K562 (cell line): ENCODE measurements around the gene FPGS. TPM values are rescaled to one million over a fixed set of nuclear protein-coding genes. Genes with fewer than 3 reads are reported as not detected.

Experiments
- ARID4B ChIP-seq: sonication (generic); formaldehyde crosslinking; IDR thresholded peaks from 2 replicates; pipeline ENCODE4 v1.8.0; 2022; ENCODE audit warnings: mild to moderate bottlenecking, missing genetic modification reagents
- BDP1 ChIP-seq: IDR thresholded peaks from 3 replicates; pipeline ENCODE4 v1.6.1; 2011; ENCODE audit not compliant: insufficient read length, insufficient read depth
- CBFA2T3 ChIP-seq: fragments of 450-650 bp; IDR thresholded peaks from 2 replicates; pipeline ENCODE4 v1.6.1; 2017
- FOS ChIP-seq: IDR thresholded peaks from 3 replicates; pipeline ENCODE4 v1.6.1; 2011; ENCODE audit not compliant: insufficient read length; ENCODE audit errors: extremely low read depth
- FOXJ2 ChIP-seq: fragments of 200-800 bp; sonication (Bioruptor generic); IDR thresholded peaks from 2 replicates; pipeline ENCODE4 v1.6.1; 2016; ENCODE audit warnings: missing genetic modification characterization, missing compliant biosample characterization
- GATAD2A ChIP-seq: fragments of 450-650 bp; IDR thresholded peaks from 2 replicates; pipeline ENCODE4 v1.6.1; 2017
- KAT8 ChIP-seq: fragments of 450-650 bp; IDR thresholded peaks from 2 replicates; pipeline ENCODE4 v1.6.1; 2016; ENCODE audit warnings: low read depth, mild to moderate bottlenecking
- KLF16 ChIP-seq: IDR thresholded peaks from 2 replicates; pipeline ENCODE4 v1.6.1; 2016; ENCODE audit warnings: antibody characterized with exemption
- NCOR1 ChIP-seq: fragments of 450-650 bp; IDR thresholded peaks from 2 replicates; pipeline ENCODE4 v1.6.1; 2016; ENCODE audit warnings: mild to moderate bottlenecking, moderate library complexity
- NFE2L1 ChIP-seq: fragments of 450-650 bp; IDR thresholded peaks from 2 replicates; pipeline ENCODE4 v1.6.1; 2016; ENCODE audit warnings: missing genetic modification characterization, low read depth, mild to moderate bottlenecking, missing compliant biosample characterization, moderate library complexity, borderline replicate concordance
- NFIC ChIP-seq: fragments of 450-650 bp; IDR thresholded peaks from 2 replicates; pipeline ENCODE4 v1.6.1; 2017; ENCODE audit warnings: mild to moderate bottlenecking, inconsistent platforms
- TCF7 ChIP-seq: sonication (generic); IDR thresholded peaks from 2 replicates; pipeline ENCODE4 v1.6.1; 2016; ENCODE audit warnings: antibody characterized with exemption, borderline replicate concordance
- U2AF1 ChIP-seq: fragments of 200-400 bp; formaldehyde crosslinking; optimal IDR thresholded peaks from 2 replicates; pipeline ENCODE3; 2017; ENCODE audit warnings: mild to moderate bottlenecking, low read depth, low read length, moderate library complexity
- U2AF2 ChIP-seq: fragments of 200-400 bp; formaldehyde crosslinking; optimal IDR thresholded peaks from 2 replicates; pipeline ENCODE3; 2017; ENCODE audit warnings: low read depth, mild to moderate bottlenecking, low read length
- ZC3H11A ChIP-seq: IDR thresholded peaks from 2 replicates; pipeline ENCODE4 v1.6.1; 2012; ENCODE audit warnings: low read depth, low read length, improper control_type of control experiment
- ZNF398 ChIP-seq: fragments of 250-450 bp; sonication (Bioruptor Pico); IDR thresholded peaks from 2 replicates; pipeline ENCODE4 v1.8.0; 2021; ENCODE audit warnings: moderate library complexity, mild to moderate bottlenecking, inconsistent platforms
- ZNF57 ChIP-seq: fragments of 450-650 bp; formaldehyde crosslinking; IDR thresholded peaks from 2 replicates; pipeline ENCODE4 v1.4.0; 2020; ENCODE audit warnings: mild to moderate bottlenecking, moderate library complexity
- ZNF77 ChIP-seq: fragments of 250-450 bp; sonication (Bioruptor Pico); IDR thresholded peaks from 2 replicates; pipeline ENCODE4 v1.5.0; 2020
- polyA plus RNA-seq, 8 experiments: library from polyadenylated mRNA; depleted of rRNA in 4 of 8; stranded (reverse) in 5 of 8; unstranded in 3 of 8; fragments of >200 nt; fragmentation: Nextera tagmentation in 2 of 8; fragmentation: Illumina TruSeq in 1 of 8; extraction: Ambion mirVana in 2 of 8; extraction: Trizol in 1 of 8; gene quantifications; 2 replicates each; pipeline versions ENCODE4 v1.2.1 to v1.2.3, GENCODE V29; 2011 to 2014; ENCODE audit warnings: inconsistent platforms in 1 of 8, missing spikeins in 1 of 8
- total RNA-seq, 7 experiments: library from RNA; depleted of rRNA in 6 of 7; stranded (reverse); fragments of >200 nt in 6 of 7; fragmentation: Illumina TruSeq in 2 of 7; extraction: Trizol in 2 of 7; gene quantifications; 2 replicates each; pipeline versions ENCODE4 v1.2.1 to v1.2.3, GENCODE V29; 2011 to 2021; ENCODE audit warnings: low replicate concordance in 1 of 7
- TF ChIP-seq, protein P1 (sequence below), 2 experiments: fragments of 450-650 bp; IDR thresholded peaks; 2 replicates each; pipeline ENCODE4 v1.6.1; 2016

FPGS gene
- total and polyA plus RNA-seq, 9 of the 15 experiments (the other 6 are each of a cell fraction or from before 2014, with no cell fraction given) = 0.84 to 86.4 (median 59.2) TPM

- TF ChIP-seq ARID4B = peak; percentile 49; the same call in 1 of the 2 replicates
- TF ChIP-seq FOS = no peak
- TF ChIP-seq KAT8 = no peak
- peak; percentile 42; the same call in 1 of the 2 replicates for TF ChIP-seq KLF16
- no peak; the same call in 1 of the 2 replicates for TF ChIP-seq TCF7
- no peak for TF ChIP-seq BDP1
- TF ChIP-seq ZNF398 = no peak
- TF ChIP-seq ZC3H11A = no peak
- TF ChIP-seq, protein P1, sequence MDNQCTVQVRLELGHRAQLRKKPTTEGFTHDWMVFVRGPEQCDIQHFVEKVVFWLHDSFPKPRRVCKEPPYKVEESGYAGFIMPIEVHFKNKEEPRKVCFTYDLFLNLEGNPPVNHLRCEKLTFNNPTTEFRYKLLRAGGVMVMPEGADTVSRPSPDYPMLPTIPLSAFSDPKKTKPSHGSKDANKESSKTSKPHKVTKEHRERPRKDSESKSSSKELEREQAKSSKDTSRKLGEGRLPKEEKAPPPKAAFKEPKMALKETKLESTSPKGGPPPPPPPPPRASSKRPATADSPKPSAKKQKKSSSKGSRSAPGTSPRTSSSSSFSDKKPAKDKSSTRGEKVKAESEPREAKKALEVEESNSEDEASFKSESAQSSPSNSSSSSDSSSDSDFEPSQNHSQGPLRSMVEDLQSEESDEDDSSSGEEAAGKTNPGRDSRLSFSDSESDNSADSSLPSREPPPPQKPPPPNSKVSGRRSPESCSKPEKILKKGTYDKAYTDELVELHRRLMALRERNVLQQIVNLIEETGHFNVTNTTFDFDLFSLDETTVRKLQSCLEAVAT (IDR thresholded peaks at IDR 0.05) = peak in 1 of 2 experiments; percentile 25; a peak in 2 of 4 replicates
- peak; percentile 97 for TF ChIP-seq GATAD2A
- no peak for TF ChIP-seq NCOR1
- TF ChIP-seq U2AF1 = no peak
- no peak for TF ChIP-seq U2AF2
- TF ChIP-seq ZNF57 (CRISPR knock-in tag) = 0 out of 2 replicates have a peak, but pooled peaks have one; percentile 6
- TF ChIP-seq FOXJ2 (tag) = peak; percentile 55; the same call in 1 of the 2 replicates
- TF ChIP-seq ZNF77 (CRISPR knock-in tag) = no peak
- peak; percentile 57 for TF ChIP-seq NFIC
- TF ChIP-seq CBFA2T3 = peak; percentile 87
- no peak for TF ChIP-seq NFE2L1 (tag)
Measured at GRCh38 chr9:127862075-127863011, 59.7 kb downstream of the FPGS start (continued).
